ENCODE data around the gene WDR88. TPM values are rescaled to one million over a fixed set of nuclear protein-coding genes. Genes with fewer than 3 reads are reported as not detected.
A peak's percentile ranks its signal among the peaks of the same experiment; 100 is the strongest.

Gene WDR88
- total RNA-seq, 1 experiment from 2014 or later: 0.28 TPM

DNA sequence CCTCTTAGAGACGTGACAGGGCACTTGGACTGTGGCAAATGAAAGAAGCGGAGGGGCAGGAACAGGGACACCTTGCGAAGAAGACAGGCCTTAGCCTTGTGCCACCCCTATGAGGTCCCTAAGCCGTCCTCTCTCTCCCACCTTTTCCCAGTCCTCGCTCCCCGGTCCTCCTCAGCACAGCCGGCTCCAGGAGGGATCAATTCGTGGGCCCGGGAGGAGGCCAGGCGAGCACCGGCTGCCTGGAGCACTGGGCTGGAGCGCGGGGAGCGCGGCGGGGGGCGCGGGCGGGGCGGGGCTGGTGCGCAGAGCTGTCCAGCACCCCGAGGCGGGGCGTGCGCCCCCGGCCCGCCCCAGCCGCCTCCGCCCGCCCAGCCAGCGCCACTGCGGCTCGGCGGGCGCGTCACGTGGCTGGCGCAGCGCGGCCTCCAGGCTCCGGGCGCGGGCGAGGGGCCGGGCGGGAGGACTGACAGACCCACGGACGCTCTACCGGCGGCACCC lies 62.0 kb downstream of the WDR88 start, which contains the start of gene LRP3 (continued):
- TF ChIP-seq PRDM15 (CRISPR knock-in tag; IDR thresholded peaks at IDR 0.05) (no peak), GTF2I (CRISPR knock-in tag; conservative IDR thresholded peaks at IDR 0.05) (no peak), KAT7 (CRISPR knock-in tag; IDR thresholded peaks at IDR 0.05; ENCODE audit: borderline replicate concordance) (no peak), JUN (CRISPR knock-in tag; IDR thresholded peaks at IDR 0.05) (no peak), SMAD3 (CRISPR knock-in tag; IDR thresholded peaks at IDR 0.05; ENCODE audit: borderline replicate concordance) (no peak), ELF4 (CRISPR knock-in tag; IDR thresholded peaks at IDR 0.05; ENCODE audit: low read depth) (no peak), MYBL2 (CRISPR knock-in tag; IDR thresholded peaks at IDR 0.05) (no peak), HMGXB4 (CRISPR knock-in tag; IDR thresholded peaks at IDR 0.05) (no peak), GABPB1 (CRISPR knock-in tag; IDR thresholded peaks at IDR 0.05) (no peak), FOXP4 (CRISPR knock-in tag; IDR thresholded peaks at IDR 0.05) (no peak), ZNF423 (CRISPR knock-in tag; IDR thresholded peaks at IDR 0.05) (0 out of 2 replicates have a peak, but pooled peaks have one; percentile 8), FOXK1 (CRISPR knock-in tag; IDR thresholded peaks at IDR 0.05) (no peak), SMAD4 (CRISPR knock-in tag; IDR thresholded peaks at IDR 0.05) (no peak), ZNF263 (CRISPR knock-in tag; IDR thresholded peaks at IDR 0.05; ENCODE audit: low read depth) (peak; percentile 73; the same call in 1 of the 2 replicates), ZBTB21 (CRISPR knock-in tag; IDR thresholded peaks at IDR 0.05; ENCODE audit: borderline replicate concordance) (no peak)
- TF ChIP-seq, protein P1, sequence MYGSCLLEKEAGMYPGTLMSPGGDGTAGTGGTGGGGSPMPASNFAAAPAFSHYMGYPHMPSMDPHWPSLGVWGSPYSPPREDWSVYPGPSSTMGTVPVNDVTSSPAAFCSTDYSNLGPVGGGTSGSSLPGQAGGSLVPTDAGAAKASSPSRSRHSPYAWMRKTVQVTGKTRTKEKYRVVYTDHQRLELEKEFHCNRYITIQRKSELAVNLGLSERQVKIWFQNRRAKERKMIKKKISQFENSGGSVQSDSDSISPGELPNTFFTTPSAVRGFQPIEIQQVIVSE (CRISPR knock-in tag; IDR thresholded peaks at IDR 0.05; ENCODE audit: borderline replicate concordance): no peak
- TF ChIP-seq, protein P2, sequence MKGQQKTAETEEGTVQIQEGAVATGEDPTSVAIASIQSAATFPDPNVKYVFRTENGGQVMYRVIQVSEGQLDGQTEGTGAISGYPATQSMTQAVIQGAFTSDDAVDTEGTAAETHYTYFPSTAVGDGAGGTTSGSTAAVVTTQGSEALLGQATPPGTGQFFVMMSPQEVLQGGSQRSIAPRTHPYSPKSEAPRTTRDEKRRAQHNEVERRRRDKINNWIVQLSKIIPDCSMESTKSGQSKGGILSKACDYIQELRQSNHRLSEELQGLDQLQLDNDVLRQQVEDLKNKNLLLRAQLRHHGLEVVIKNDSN (CRISPR knock-in tag; IDR thresholded peaks at IDR 0.05): no peak

GRCh38 chr19:33194532-33194885 lies 62.6 kb downstream of the WDR88 start:
- Mint-ChIP-seq H3K36me3 (peaks cover 5% of the 10 kb centered on the region; the same call in 1 of the 2 replicates), H3K4me3 (no peak overlapping the region), H3K27me3 (ENCODE audit: low read depth) (peaks cover 25% of the 10 kb centered on the region), H3K27ac (no peak overlapping the region), H3K4me1 (0 out of 2 replicates have a peak, but pooled peaks cover 3% of the 10 kb centered on the region), H3K9me3 (no peaks in the 10 kb centered on the region)
- ChIA-PET POLR2A (interaction anchor here (1.0 kb wide), 1 partner anchor 311 kb away, joined by 3 read pairs; no protein-coding TSS in a partner anchor), CTCF (interaction anchor here (2.2 to 5.2 kb wide), 2 partner anchors 10 kb away, joined by 11 to 34 read pairs; no protein-coding TSS in a partner anchor)
- ATAC-seq (peak; percentile 22), DNase-seq (ENCODE audit: low spot score) (peak; percentile 38)
- TF ChIP-seq USF2 (CRISPR knock-in tag; IDR thresholded peaks at IDR 0.05) (no peak), OVOL2 (CRISPR knock-in tag; IDR thresholded peaks at IDR 0.05; ENCODE audit: borderline replicate concordance) (no peak), ZNF121 (CRISPR knock-in tag; IDR thresholded peaks at IDR 0.05) (no peak), ZNF138 (CRISPR knock-in tag; conservative IDR thresholded peaks at IDR 0.05) (no peak), JUN (CRISPR knock-in tag; IDR thresholded peaks at IDR 0.05) (no peak), IRF2 (CRISPR knock-in tag; IDR thresholded peaks at IDR 0.05; ENCODE audit: borderline replicate concordance, low read depth) (no peak)
- TF ChIP-seq, protein P3, sequence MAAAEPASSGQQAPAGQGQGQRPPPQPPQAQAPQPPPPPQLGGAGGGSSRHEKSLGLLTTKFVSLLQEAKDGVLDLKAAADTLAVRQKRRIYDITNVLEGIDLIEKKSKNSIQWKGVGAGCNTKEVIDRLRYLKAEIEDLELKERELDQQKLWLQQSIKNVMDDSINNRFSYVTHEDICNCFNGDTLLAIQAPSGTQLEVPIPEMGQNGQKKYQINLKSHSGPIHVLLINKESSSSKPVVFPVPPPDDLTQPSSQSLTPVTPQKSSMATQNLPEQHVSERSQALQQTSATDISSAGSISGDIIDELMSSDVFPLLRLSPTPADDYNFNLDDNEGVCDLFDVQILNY (CRISPR knock-in tag; IDR thresholded peaks at IDR 0.05): no peak
- TF ChIP-seq, protein P2 (CRISPR knock-in tag; IDR thresholded peaks at IDR 0.05): no peak

All from WTC11 (cell line).